Inferior parietal cortex (tissue), 1 donor: Measurements from ENCODE around the gene ZNF600.
"Not testable (repeated sequence)": the region's sequence is repeated elsewhere in the genome, so short reads cannot be mapped to it uniquely, and the experiment has no call there.

Source experiments
- DNase-seq: peaks from one replicate; pipeline ENCODE4 v3.0.0-alpha.2; 2016; ENCODE audit errors: extremely low spot score

ZNF600 gene

DNA sequence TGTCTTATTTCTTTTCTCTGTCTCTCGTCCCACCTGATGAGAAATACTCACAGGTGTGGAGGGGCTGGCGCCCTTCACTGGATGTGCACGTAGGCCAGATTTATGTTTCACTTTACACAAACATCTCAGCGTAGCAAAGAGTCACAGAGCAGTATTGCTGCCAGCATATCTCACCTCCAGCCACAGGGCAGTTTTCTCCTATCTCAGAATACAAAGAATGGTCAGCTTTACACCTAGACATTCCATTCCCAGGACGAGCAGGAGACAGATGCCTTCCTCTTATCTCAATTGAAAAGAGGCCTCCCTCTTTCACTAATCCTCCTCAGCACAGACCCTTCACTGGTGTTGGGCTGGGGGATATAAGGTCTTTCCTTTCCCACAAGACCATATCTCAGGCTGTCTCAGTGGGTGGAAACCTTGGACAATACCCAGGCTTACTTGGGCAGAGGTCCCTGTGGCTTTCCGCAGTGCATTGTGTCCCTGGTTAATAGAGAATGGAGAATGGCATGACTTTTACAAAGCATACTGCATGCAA is 44.6 kb downstream of the ZNF600 start:
- DNase-seq = no peak

DNA sequence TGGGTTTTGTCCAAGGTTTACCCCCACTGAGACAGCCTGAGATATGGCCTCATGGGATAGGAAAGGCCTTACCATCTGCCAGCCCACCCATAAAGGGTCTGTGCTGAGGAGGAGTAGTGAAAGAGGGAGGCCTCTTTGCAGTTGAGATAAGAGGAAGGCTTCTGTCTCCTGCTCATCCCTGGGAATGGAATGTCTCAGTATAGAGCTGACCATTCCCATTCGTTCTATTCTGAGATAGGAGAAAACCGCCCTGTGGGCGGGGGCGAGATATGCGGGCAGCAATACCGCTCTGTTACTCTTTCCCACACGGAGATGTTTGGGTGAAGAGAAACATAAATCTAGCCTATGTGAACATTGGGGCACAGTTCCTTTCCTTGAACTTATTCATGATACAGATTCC is 45.2 kb downstream of the ZNF600 start:
- DNase-seq = not testable (repeated sequence)

DNA sequence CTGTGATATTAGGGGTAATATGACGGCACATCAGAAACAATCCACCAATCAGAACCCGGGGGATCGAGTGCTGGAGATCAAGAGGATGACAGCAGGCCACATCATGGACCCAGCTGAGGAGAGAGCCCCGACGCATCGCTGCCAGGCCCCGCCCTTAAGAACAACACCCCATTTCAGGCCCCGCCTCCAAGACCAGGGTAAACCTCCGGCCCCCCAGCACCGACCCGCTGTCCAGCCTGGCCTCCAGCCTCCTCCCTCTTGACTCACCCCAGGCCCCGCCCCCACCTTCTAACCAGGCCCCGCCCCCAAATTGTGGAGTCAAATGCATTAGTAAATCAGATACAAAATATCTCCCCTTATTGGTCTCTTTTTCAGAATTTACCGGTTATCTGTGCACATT is 47.0 kb downstream of the ZNF600 start:
- no peak for DNase-seq

DNA sequence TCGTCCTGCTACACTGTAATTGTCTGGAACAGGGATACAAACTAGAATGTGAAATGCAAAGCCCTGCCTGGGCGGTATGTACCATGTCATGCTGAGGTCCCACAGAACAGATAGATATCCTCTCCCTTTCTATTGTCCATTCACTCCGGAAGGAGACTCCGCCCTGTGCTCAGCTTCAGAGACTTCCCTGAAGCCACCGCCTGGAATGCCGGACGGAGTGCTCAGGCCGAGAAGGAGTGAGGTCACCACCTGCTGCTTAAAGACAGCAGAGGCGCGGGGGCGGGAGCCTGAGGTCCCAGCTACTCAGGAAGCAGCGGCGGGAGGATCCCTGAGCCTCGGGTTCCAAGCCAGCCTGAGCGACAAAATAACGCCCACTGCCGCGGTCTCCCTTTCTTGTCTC is 50.9 kb downstream of the ZNF600 start:
- DNase-seq = no peak

DNA sequence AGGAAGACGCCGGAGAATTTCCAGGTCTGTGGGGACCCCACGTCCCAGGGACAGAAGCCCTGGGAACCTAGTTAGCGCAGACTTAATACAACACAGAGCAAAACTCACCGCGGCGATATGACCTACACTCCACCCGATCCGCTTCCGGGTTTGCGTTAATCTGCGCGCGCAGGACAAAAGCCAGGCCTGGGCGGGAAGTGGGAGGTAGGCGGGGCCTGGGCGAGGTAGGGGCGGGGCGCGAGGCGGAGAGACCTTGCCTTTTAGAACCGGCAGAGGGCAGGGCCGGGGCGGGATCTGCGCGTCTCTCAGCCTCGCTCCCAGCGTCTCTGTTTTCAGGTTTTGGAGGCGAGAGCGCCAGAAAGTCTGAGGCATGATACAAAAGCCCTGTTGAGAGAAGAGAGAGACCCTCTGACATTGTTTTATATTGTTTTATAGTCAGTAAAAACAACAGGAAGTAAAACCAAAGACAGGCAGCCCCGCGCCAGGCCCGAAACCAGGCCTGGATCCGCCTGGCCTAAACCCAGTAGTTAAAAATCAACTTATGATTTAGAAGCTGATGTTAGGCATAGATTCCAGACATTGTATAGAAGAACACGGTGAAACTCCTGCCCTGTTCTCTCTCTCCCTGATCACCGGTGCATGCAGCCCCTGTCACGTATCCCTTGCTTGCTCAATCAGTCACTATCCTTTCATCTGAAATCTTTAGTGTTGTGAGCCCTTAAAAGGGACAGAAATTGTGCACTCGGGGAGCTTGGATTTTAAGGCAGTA is 51.5 kb downstream of the ZNF600 start, which contains the start of gene ZNF611:
Gene ZNF611, minus strand, starts transcription at position 152 of the 769 bp plus-strand sequence. CDS start 19,150 bp downstream, outside the sequence.
- peak; percentile 93 for DNase-seq

DNA sequence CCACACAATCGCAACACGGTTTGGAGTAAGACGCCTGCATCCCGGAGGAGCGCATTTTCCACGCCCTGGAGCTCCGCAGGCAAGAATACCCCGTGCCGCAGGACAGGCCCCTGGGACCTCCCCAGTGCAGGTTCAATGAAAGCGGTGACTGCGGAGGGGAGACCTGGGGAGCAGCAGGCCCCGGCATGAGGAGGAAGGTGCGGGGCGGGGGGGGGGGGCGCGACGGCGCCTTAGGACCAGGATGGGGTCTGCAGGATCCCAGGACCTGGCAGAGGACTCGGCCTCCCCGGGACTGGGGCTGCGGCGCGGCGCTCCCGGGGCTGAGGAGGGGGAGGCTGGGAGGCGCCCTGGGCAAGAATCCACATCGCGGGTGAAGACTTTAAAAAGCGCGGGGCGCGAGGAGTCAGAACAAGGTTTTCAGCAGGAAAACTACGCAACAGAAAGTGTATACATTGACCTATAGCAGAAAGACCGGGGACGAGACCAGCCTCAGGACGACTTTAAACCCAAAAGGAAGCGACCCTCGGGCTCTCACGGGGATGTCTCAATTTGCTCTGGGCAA is 52.2 kb downstream of the ZNF600 start:
- no peak for DNase-seq

DNA sequence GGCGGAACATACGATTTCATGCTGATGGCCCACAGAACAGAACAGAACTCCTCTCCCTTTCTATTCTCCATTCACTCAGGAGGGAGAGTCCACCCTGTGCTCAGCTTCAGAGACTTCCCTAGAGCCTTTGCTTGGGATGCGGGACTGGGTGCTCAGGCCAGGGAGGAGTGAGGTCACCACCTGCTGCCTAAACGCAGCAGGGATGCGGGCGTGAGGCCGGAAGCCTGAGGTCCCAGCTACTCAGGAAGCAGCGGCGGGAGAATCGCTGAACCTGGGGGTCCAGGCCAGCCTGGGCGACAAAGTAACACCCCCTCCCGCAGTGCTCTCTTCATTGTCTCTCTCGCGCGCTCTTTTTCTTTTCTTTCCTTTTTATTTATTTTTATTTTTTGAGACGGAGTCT is 60.5 kb downstream of the ZNF600 start:
- DNase-seq = not testable (repeated sequence)

DNA sequence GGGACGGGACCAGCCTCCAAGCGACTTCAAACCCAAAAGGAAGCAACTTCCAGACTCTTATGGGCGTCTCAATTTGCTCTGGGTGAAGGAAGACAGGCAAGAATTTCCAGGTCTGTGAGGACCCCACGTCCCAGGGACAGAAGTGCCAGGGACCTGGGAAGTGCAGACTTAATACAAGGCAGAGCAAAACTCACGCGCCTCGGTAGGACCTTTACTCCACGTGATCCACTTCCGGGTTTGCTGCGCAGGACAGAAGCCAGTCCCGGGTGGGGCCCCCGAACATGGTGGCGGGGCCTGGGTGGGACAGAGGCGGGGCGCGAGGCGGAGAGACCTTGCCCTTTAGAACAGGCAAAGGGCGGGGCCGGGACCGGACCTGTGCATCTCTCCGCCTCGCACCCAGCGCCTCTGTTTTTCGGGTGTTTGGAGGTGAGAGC is 61.0 kb downstream of the ZNF600 start:
- no peak for DNase-seq

DNA sequence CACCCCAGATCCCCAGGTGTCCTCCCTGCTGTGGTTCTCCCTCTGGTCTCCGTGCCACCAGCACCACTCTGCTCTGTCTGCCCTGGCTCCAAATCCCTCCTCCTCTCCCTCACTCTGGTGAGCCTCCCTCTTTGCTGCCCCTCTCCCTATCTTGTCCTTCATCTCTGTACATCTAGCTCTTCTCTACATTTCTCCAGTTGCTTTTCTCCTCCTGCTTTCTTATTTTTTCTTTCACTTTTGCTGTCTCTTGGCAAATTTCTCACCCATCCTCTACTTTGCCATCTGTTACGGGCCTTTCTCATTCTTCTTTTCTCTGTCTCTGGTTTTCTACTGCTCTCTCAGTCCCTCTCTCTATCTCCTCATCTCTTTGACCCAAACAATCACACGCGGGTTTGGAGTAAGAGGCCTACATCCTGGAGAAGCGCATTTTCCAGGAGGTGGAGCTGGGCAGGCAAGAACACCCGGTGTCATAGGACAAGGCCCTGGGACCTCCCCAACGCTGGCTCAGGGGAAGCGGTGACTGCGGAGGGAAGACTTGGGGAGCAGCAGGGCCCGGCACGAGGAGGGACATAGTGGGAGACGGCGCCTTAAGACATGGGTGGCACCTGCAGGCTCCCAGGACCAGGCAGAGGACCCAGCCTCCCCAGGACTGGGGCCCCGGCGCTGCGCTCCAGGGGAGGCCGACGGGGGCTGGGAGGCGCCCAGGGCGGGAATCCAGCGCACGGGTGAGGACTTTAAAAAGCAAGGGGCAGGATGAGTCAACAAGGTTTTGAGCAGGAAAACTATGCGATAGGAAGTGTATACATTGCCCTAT is 61.7 kb downstream of the ZNF600 start:
- no peak for DNase-seq

DNA sequence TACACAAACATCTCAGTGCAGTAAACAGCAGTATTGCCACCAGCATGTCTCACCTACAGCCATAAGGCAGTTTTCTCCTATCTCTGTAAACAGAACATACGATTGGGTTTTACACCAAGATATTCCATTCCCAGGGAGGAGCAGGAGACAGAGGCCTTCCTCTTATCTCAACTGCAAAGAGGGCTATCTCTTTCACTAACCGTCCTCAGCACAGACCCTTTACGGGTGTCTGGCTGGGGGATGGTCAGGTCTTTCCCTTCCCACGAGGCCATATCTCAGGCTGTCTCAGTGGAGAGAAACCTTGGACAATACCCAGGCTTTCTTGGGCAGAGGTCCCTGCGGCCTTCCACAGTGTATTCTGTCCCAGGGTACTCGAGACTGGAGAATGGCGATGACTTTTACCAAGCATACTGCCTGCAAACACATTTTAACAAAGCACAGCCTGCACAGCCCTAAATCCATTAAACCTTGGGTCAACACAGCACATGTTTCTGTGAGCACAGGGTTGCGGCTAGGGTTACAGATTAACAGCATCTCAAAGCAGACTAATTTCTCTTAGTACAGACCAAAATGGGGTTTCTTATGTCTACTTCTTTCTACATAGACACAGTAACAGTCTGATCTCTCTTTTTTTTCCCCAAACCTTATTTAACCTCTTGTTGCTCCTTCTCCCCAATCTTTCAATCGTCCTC is 62.5 kb downstream of the ZNF600 start:
- not testable (repeated sequence) for DNase-seq

DNA sequence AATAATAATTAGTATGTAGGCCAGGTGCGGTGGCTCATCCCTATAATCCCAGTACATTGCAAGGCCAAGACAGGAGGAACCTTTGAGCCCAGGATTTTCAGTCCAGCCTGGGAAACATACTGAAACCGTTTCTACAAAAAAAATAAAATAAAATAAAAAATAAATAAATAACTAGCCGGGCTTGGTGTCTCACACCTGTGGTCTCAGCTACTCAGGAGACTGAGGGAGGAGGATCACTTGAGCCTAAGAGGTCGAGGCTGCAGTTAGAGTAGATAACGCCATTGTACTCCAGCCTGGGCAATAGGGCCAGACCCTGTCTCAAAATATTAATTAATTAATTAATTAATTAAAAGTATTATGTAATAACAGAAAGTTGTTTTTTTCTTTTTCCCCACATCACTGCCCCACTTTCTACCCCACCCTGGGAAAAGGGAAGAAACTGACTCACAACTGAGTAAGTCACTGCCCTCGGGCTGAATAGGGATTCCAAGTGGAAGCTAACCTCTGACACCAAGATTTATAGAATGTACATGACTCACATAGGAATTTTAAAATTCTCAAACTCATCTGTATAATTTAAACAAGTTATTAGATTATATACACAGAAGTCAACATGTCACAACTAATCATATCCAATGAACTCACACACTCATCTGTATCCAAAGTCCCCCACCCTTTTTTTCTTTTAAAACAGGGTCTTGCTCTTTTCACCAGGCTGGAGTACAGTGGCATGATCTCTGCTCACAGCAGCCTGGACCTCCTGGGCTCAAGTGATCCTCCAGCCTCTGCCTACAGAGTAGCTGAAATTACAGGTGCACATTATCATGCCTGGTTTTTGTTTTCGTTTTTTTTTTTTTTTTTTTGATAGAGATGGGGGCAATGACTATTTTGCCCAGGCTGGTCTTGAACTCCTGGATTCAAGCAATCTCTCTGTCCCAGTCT is 64.3 kb downstream of the ZNF600 start:
- no peak for DNase-seq

DNA sequence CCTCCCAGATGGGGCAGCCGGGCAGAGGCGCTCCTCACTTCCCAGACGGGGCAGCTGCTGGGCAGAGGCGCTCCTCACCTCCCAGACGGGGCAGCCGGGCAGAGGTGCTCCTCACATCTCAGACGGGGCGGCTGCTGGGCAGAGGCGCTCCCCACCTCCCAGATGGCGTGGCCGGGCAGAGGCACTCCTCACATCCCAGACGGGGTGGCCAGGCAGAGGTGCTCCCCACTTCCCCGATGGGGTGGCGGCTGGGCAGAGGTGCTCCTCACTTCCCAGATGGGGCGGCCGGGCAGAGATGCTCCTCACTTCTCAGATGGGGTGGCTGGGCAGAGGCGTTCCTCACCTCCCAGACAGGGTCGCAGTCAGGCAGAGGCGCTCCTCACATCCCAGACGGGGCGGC is 66.0 kb downstream of the ZNF600 start:
- not testable (repeated sequence) for DNase-seq

DNA sequence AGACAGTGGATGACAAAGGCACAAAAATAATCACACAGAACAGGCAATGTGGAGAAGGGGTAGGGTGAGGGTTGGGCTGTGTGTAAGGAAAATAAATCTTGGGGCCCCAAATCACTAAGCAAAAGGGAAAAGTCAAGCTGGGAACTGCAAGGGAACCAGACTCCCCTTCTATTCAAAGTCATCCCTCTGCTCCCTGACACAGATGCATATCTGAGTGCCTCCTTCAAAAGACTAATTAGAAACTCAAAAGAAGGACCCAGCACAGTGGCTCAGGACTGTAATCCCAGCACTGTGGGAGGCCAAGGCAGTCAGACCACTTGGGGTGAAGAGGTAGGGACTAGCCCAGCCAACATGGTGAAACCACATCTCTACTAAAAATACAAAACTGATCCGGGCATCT is 70.1 kb downstream of the ZNF600 start:
- no peak for DNase-seq

DNA sequence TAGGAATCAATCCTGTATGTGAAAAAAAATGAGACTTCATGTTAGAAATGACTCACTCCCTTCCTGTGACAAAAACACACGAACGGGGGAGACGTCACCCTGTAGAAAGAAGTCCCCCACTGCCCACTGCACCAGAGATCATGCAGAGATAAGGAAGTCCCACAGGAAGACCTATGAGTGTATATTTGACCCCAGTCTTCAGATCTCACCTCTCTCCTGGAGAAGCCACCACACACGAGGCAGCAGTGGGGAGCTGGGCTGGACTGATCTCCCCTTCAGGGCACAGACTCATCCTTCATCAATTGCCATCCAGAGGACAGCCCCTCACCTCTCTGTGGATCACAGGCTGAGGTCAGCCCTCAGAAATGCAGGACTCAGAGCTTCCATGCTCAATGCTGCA is 70.7 kb downstream of the ZNF600 start:
- not testable (repeated sequence) for DNase-seq

DNA sequence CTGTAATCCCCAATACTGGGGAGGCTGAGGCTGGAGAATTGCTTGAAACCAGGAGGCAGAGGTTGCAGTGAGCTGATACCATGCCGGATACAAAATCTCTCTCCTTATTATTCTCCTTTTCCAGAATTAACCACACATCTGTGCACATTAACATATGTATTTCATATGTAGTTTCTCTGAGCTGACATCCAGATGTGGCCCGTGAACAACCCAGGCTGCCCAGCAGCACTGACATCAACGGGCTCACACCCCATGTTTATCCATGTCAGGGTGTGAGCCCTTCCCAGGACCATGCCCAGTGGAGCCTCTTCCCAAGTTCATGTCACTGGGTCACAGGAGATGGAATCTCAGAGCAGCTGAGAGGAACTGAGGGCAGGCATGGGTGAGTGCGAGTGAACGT is 71.3 kb downstream of the ZNF600 start:
- not testable (repeated sequence) for DNase-seq
